Measurements from ENCODE around the gene CGB7.
"Not testable (repeated sequence)": the region's sequence is repeated elsewhere in the genome, so short reads cannot be mapped to it uniquely, and the experiment has no call there.

GRCh38 chr19:49018388-49019241 lies 38.9 kb downstream of the CGB7 start:
- not testable (repeated sequence) for TF ChIP-seq POLR2AphosphoS5 (IDR thresholded peaks at IDR 0.05; ENCODE audit: borderline replicate concordance, low read depth, low read length); EZH2 (IDR thresholded peaks at IDR 0.05); FOXP2 (optimal IDR thresholded peaks at IDR 0.05; ENCODE audit: control extremely low read depth, extremely low read length, insufficient read depth)

Data from SK-N-MC (cell line).